Measurements from ENCODE around the gene COL23A1.

The COL23A1 gene

GRCh38 chr5:178453224-178453623, 137.0 kb downstream of the COL23A1 start:
- DNase-seq, result no peak

GRCh38 chr5:178450121-178451028, 139.8 kb downstream of the COL23A1 start:
- DNase-seq, result no peak

GRCh38 chr5:178449163-178450070, 140.8 kb downstream of the COL23A1 start:
- no peak for DNase-seq

GRCh38 chr5:178445534-178445933, 144.7 kb downstream of the COL23A1 start:
- DNase-seq, result no peak

- no peak for DNase-seq
Measured at GRCh38 chr5:178442405-178443257, 147.6 kb downstream of the COL23A1 start.

- no peak for DNase-seq
Measured at GRCh38 chr5:178441486-178442270, 148.5 kb downstream of the COL23A1 start.

GRCh38 chr5:178440181-178440580, 150.0 kb downstream of the COL23A1 start:
- no peak for DNase-seq

GRCh38 chr5:178439493-178440180, 150.6 kb downstream of the COL23A1 start:
- DNase-seq, result no peak

- DNase-seq, result no peak
Measured at GRCh38 chr5:178438796-178439195, 151.4 kb downstream of the COL23A1 start.

GRCh38 chr5:178437386-178438075, 152.7 kb downstream of the COL23A1 start:
- no peak for DNase-seq

- DNase-seq, result no peak
Measured at GRCh38 chr5:178436326-178436940, 153.8 kb downstream of the COL23A1 start.

- no peak for DNase-seq
Measured at GRCh38 chr5:178435321-178436238, 154.6 kb downstream of the COL23A1 start.

GRCh38 chr5:178434851-178435250, 155.3 kb downstream of the COL23A1 start:
- DNase-seq, result no peak

- no peak for DNase-seq
Measured at GRCh38 chr5:178434016-178434761, 156.0 kb downstream of the COL23A1 start.

GRCh38 chr5:178433273-178433775, 156.9 kb downstream of the COL23A1 start:
- no peak for DNase-seq

- no peak for DNase-seq
Measured at GRCh38 chr5:178432421-178433272, 157.5 kb downstream of the COL23A1 start.

- no peak for DNase-seq
Measured at GRCh38 chr5:178431782-178432165, 158.4 kb downstream of the COL23A1 start.
